GM18867 (cell line): Measurements from ENCODE around the gene HHLA2.
"Not testable (repeated sequence)": the region's sequence is repeated elsewhere in the genome, so short reads cannot be mapped to it uniquely, and the experiment has no call there.

Experiments
- ATAC-seq: cut with Tn5 transposase; IDR thresholded peaks from one replicate; pipeline ENCODE4 v1.9.1; 2021; ENCODE audit warnings: mild to moderate bottlenecking, moderate library complexity; ENCODE audit not compliant: unreplicated experiment

The HHLA2 gene

GRCh38 chr3:108341911-108342310, 45.6 kb downstream of the HHLA2 start:
- ATAC-seq: no peak

GRCh38 chr3:108342837-108343486, 46.6 kb downstream of the HHLA2 start:
- peak; percentile 82 for ATAC-seq

GRCh38 chr3:108343491-108343890, 47.1 kb downstream of the HHLA2 start:
- no peak for ATAC-seq

- no peak for ATAC-seq
Observed at GRCh38 chr3:108345492-108346205, 49.3 kb downstream of the HHLA2 start.

DNA sequence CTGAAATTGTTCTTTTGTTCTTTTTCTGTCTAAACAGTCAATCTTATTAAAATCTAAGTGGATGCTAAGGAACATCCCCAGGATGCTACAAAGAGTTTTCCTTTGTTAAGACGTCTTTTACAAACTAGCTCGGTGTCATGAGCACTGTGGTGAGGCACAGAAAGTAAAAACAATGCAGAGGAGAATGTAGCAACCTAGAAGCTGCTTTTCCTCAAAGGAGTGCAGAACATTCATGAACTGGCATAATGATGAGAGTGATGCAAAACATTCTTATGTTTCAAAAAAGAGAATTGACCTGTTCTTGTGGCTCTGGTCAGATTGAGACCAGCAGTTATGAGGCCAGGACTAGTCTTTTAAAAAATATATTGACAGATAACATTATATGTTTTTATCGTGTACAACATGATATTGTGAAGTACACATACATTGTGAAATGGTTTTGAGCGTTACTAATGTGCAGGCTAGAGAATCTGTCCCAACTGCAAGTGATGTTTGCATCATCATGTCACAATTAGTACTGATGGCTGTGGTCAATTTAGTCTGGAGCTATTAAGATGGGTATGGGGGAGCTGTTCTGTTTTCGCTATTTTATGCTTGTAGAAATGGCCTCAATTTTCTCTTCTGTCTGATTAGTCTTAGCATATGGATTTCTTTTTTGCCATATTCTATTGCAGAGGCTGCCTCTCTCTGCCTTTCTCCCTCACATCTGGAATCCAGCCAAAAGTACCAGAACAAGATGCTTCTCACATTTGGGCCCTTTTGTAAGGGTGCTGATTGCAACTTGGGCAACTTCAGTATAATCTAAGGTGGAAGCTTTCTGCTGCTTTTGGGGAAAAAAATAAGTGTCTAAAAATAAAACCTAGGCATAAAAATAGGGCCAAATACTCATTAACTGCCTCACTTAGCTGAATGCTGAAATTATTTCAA, 50.2 kb downstream of the HHLA2 start:
- no peak for ATAC-seq

GRCh38 chr3:108352176-108352575, 55.8 kb downstream of the HHLA2 start:
- ATAC-seq: no peak

DNA sequence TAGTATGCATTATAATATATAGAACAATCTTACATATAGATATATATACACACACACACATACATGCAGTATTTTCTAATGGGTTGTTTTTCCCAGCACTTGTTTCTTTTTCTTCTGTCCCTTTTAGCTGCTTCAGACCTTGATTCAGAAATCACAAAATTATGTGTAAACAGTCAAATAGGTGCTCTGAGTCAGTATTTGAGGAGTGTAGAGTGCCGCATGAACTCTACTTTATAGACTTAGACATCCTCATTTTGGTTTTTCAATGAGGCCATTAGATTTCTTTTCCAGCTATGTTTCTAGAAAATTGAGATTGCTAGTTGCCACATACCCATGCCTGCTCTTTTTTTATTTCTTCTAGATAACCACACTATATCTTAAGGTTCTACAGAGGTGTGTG, 58.2 kb downstream of the HHLA2 start:
- no peak for ATAC-seq

DNA sequence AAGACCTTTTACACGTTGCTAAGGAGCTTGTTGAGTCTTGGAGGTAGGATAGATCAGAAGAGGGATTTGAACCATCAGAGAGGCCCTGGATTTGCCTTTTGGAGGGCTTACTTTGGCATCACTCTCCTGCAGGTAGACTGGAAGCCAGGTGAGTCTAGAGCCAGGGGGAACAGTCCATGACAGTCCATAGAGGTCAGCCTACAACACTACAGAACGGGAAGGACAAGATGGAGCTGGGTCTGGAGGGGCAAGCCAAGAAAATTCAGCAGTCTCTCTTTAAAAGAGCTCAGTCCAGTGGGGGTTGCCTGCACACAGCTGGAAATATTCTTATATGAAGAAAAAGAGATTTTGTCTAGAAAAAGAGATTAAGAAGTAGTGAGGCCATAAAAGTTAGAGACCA, 60.7 kb downstream of the HHLA2 start:
- ATAC-seq: no peak

DNA sequence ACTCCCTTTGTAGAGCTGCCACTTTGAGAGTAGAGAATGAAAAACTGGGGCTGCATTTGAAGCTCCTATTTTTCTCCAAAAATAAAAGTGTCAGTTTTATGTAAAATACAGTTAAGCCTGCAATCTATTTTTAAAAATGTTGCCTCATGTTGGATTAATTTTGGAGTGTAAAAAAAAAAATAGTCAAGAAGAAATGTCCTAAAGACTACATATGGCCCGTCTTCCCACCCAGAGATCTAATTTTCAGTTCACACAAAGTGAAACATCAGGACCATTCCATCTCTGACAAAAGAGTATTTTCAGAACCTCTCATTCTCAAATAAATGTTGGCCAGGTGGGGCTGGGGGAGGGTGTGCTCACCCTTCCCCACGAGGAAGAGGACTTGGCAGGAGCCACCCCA, 62.7 kb downstream of the HHLA2 start:
- ATAC-seq: no peak

GRCh38 chr3:108376026-108376425, 79.7 kb downstream of the HHLA2 start:
- no peak for ATAC-seq

DNA sequence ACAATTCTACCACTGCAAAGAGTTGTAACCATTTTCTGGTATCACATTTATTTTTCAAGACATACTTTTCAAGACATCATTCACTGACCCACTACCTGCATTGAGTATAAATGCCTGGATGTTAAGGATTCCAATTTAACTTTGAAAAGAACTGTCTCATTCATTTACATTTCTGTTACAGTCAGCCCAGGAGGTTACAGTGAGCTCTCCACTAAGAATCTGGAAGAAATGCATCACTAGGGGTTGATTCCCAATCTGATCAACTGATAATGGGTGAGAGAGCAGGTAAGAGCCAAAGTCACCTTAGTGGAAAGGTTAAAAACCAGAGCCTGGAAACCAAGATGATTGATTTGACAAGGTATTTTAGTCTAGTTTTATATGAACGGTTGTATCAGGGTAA, 81.0 kb downstream of the HHLA2 start:
- ATAC-seq: no peak

- ATAC-seq: peak; percentile 78
Observed at GRCh38 chr3:108378153-108378951, 82.0 kb downstream of the HHLA2 start.

DNA sequence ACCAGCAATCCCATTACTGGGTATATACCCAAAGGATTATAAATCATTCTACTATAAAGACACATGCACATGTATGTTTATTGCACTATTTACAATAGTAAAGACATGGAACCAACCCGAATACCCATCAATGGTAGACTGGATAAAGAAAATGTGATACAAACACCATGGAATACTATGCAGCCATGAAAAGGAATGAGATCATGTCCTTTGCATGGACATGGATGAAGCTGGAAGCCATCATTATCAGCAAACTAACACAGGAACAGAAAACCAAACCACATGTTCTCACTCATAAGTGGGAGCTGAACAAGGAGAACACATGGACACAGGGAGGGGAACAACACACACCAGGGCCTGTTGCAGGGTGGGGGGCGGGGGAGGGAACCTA, 82.6 kb downstream of the HHLA2 start:
- ATAC-seq: not testable (repeated sequence)

DNA sequence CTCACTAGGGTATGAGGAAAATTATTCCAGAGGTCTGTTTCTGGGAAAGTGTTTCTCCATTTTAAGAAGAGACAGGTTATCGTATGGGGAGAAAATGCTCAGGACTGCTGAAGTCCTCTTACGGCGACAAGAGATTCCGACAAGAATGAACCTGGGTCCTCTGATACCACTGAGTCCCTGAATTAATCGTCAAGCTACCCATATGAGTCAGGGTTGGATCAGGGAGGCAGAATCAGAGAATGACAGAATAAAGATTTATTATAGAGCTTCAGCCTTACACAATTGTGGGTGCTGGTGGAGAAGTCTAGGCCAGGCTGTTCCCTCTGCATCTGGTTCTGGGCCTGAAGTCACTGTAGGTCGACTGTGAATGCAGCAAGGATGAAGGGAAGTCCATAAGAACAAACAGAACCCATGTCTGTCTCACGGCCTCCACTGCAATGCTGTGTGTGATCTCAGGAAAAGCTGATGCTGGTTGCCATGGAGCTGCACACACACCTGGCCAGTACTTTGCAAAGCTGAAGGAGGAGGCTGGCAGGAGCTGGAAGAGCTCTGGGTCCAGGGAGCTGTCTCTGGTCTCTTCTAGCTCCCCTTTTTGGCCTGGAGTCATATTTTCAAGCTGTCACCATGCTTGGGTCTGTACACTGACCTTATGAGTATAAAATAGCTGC, 83.9 kb downstream of the HHLA2 start:
- ATAC-seq: no peak

DNA sequence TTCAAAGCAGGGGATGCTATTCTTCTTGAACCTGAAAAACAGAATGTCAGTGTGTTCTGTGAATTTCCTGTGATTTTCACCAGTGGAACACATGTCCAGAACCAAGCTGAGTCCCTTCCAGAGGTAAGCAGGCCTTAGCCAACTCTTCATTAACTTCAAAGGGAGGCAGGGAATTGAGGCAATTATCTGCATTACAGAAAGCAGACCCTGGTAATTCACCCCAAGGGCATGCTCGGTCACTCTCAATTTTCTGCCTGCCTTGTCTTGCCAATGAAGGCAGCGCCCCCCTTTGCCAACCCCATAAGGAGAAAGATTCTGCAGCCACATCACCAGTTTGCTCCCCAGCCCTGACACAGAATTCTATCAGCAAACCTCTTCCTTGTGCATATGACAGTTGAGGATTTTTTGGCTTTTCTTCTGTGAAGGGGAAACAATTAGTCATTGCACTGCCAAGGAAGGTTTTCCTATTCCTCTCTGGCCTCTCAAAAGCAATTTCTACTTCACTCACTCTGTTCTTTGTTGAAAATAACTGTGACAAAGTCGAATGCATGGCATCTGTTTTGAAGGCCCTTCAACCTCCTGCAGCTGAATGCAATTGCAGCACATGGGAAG, 85.3 kb downstream of the HHLA2 start:
- ATAC-seq: no peak

DNA sequence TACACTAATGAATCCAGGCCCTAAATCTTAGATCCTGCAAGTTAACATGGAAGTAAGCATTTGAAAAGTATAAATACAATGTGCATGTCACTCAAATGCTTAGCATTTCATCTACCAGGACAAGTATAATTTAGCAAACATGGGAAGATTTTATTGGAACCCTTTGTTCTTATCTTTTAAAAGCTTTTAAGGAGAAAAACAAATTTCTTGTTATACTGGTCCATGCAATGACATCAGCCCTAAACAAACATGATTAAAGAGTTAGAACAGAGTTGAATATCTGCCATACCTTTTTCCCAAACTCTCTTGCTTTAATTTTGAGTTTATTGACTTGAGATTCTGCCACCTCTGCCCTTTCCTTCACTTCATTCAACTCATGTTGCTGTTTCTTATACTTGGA, 87.0 kb downstream of the HHLA2 start:
- no peak for ATAC-seq

GRCh38 chr3:108387063-108387462, 90.7 kb downstream of the HHLA2 start:
- no peak for ATAC-seq

DNA sequence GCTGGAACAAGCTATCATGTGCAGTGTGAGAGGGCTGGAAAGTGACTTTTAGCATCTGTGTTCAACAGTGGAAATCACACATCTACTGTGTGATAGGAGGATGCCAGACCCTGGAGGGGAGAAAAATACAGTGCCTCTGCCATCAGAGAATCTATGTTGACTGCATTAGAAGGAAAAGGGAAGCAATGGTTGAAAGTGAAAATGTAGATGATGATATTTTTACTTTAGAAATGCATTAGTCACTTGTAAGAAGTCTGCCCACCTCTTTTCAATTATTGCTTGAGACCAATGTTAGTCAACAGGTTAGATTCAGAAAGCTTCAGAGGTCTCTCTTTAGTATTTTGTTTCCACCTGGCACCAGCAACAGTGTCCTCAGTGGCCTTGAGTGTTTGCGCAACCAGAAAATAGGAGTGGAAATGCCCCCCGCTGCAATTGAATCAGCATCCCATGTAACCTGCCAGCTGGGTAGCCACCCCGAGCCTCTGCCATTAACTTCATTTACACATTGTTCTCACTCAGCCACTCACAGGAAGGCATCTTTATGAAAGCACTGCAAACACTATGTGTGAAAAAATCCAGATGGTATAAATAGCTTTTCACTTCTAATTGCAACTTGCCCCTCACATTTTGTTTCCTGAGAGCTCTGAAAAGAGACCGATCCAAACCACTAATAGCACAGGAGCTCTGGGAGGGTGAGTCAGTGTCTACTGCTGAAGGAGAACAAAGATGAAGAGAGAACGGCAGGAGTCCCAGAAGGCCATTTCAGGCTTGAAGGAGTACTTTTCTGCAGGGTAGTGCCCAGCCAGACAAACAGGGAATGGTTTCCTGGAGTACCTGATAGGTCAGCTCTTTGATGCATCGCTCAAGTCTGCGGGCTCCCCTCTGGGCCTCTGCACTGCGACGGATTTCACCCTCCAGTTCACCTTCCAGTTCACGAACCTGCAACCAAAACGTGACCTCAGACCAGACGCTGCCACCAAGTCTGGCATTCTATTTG, 92.1 kb downstream of the HHLA2 start:
- ATAC-seq: peak; percentile 76

- ATAC-seq: peak; percentile 19
Observed at GRCh38 chr3:108389372-108389771, 93.0 kb downstream of the HHLA2 start.
